HepG2 (cell line): ENCODE results near the gene FGFR2. TPM values are rescaled to one million over a fixed set of nuclear protein-coding genes. Genes with fewer than 3 reads are reported as not detected.

Experiments
- ATAC-seq: fragments of 200-7000 bp; cut with Tn5 transposase; 3 replicates; pipeline ENCODE4 v1.9.1; 2020; ENCODE audit warnings: mild to moderate bottlenecking, moderate library complexity
- BruUV-seq: library from RNA; stranded (reverse); fragments of 400-500 nt; replicated peaks from 2 replicates; lab custom pipeline; 2021; lab: Mats Ljungman, UMichigan
- CTCF ChIA-PET: fragments of 300-600 bp; formaldehyde crosslinking; extraction: SDS; loops from one replicate; lab custom pipeline; 2021; ENCODE audit warnings: low total read pairs, inconsistent platforms, low intra/inter-chr PET ratio; lab: Yijun Ruan, JAX
- POLR2A ChIA-PET: fragments of 350-600 bp; sonication (Branson Sonifier 250); formaldehyde crosslinking; loops from one replicate; lab custom pipeline; 2020; ENCODE audit warnings: antibody characterized with exemption, inconsistent platforms; lab: Yijun Ruan, JAX
- DNase-seq: peaks from one replicate; pipeline ENCODE4 v3.0.0-alpha.2; 2015; ENCODE audit warnings: low spot score
- FAIRE-seq: peaks from 3 replicates; lab custom pipeline; 2011; peaks lifted over from hg19 to GRCh38; lab: Jason Lieb, UNC
- H2AFZ ChIP-seq: one replicate; pipeline ENCODE4 v1.6.1; 2011; ENCODE audit warnings: low read length, inconsistent platforms
- H3K27ac ChIP-seq: fragments of 300-600 bp; 3 replicates; pipeline ENCODE4 v1.8.0; 2011; ENCODE audit warnings: mixed run types, mild to moderate bottlenecking, mixed read lengths, low read length, inconsistent platforms; ENCODE audit not compliant: insufficient read depth; ENCODE audit errors: extremely low read length
- H3K27me3 ChIP-seq, 2 experiments: fragments of 200-600 bp in 1 of 2; 2 replicates in 1 of 2; 3 replicates in 1 of 2; pipeline versions ENCODE4 v1.6.0 to v1.8.0; 2011; ENCODE audit warnings: low read length in 2 of 2, mild to moderate bottlenecking in 2 of 2, moderate library complexity in 2 of 2, inconsistent platforms in 1 of 2; ENCODE audit not compliant: insufficient read depth in 2 of 2, control insufficient read depth in 1 of 2
- H3K36me3 ChIP-seq, 2 experiments: fragments of 200-600 bp in 1 of 2; replicated peaks in 1 of 2; 2 replicates in 1 of 2; 3 replicates in 1 of 2; pipeline versions ENCODE4 v1.5.1 to v1.8.0; 2011; ENCODE audit warnings: low read length in 2 of 2, inconsistent platforms in 1 of 2; ENCODE audit not compliant: insufficient read depth in 2 of 2, control insufficient read depth in 1 of 2
- H3K4me1 ChIP-seq: 2 replicates; pipeline ENCODE4 v1.5.1; 2012; ENCODE audit warnings: low read length, inconsistent platforms; ENCODE audit not compliant: insufficient read depth
- H3K4me2 ChIP-seq: 2 replicates; pipeline ENCODE4 v1.6.0; 2011; ENCODE audit warnings: low read depth, low read length, inconsistent platforms
- H3K4me3 ChIP-seq, 3 experiments: fragments of 200-600 bp in 1 of 3; sonication (generic), shearing (Covaris generic) in 1 of 3; replicated peaks in 1 of 3; 2 replicates each; pipeline ENCODE4 v1.5.1; 2011 to 2016; ENCODE audit warnings: low read length in 3 of 3, inconsistent platforms in 2 of 3, low read depth in 2 of 3, mild to moderate bottlenecking in 2 of 3, control low read depth in 1 of 3, mixed read lengths in 1 of 3; ENCODE audit not compliant: insufficient read depth in 1 of 3
- H3K79me2 ChIP-seq: one replicate; pipeline ENCODE4 v1.6.1; 2011; ENCODE audit warnings: low read length, inconsistent platforms; ENCODE audit not compliant: insufficient read depth
- H3K9ac ChIP-seq: 2 replicates; pipeline ENCODE4 v1.6.0; 2011; ENCODE audit warnings: mild to moderate bottlenecking, low read depth, low read length, inconsistent platforms; ENCODE audit not compliant: insufficient read depth
- H3K9me3 ChIP-seq: 2 replicates; pipeline ENCODE4 v1.5.1; 2012; ENCODE audit warnings: mild to moderate bottlenecking, low read length
- H4K20me1 ChIP-seq: 2 replicates; pipeline ENCODE4 v1.6.0; 2011; ENCODE audit warnings: inconsistent platforms, mild to moderate bottlenecking, low read length, moderate library complexity; ENCODE audit not compliant: insufficient read depth
- FOXJ3 ChIP-seq: sonication (generic); formaldehyde crosslinking; IDR thresholded peaks from 2 replicates; pipeline ENCODE4 v1.4.0; 2020; ENCODE audit warnings: missing genetic modification reagents, mild to moderate bottlenecking, borderline replicate concordance
- NAIF1 ChIP-seq: sonication (generic); formaldehyde crosslinking; IDR thresholded peaks from 2 replicates; pipeline ENCODE4 v1.5.0; 2020; ENCODE audit warnings: mild to moderate bottlenecking, missing genetic modification reagents, borderline replicate concordance
- PHB2 ChIP-seq: fragments of 450-650 bp; IDR thresholded peaks from 2 replicates; pipeline ENCODE4 v1.6.1; 2018; ENCODE audit not compliant: partially characterized antibody
- POGK ChIP-seq: sonication (generic); formaldehyde crosslinking; conservative IDR thresholded peaks from 2 replicates; pipeline ENCODE4 v1.8.0; 2022; ENCODE audit warnings: mild to moderate bottlenecking, moderate library complexity, missing genetic modification reagents
- TAF1 ChIP-seq: sonication (generic); formaldehyde crosslinking; IDR thresholded peaks from 2 replicates; pipeline ENCODE4 v1.4.0; 2020; ENCODE audit warnings: missing genetic modification reagents
- TRIM24 ChIP-seq: sonication (generic); formaldehyde crosslinking; IDR thresholded peaks from 2 replicates; pipeline ENCODE4 v1.8.0; 2022; ENCODE audit warnings: mild to moderate bottlenecking, missing genetic modification reagents
- ZBTB2 ChIP-seq: sonication (generic); formaldehyde crosslinking; IDR thresholded peaks from 2 replicates; pipeline ENCODE4 v1.8.0; 2022; ENCODE audit warnings: low read depth, missing genetic modification reagents
- ZFP41 ChIP-seq: sonication (generic); formaldehyde crosslinking; IDR thresholded peaks from 2 replicates; pipeline ENCODE4 v1.4.0; 2020; ENCODE audit warnings: mild to moderate bottlenecking, missing genetic modification reagents, borderline replicate concordance
- ZNF407 ChIP-seq: sonication (generic); formaldehyde crosslinking; IDR thresholded peaks from one replicate; pipeline ENCODE4 v1.5.1; 2020; ENCODE audit warnings: mild to moderate bottlenecking, missing genetic modification reagents; ENCODE audit errors: not compliant biosample characterization
- ZNF580 ChIP-seq: IDR thresholded peaks from 2 replicates; pipeline ENCODE4 v1.6.1; 2016; ENCODE audit warnings: low read depth, borderline replicate concordance
- ZNF615 ChIP-seq: sonication (generic); formaldehyde crosslinking; IDR thresholded peaks from 2 replicates; pipeline ENCODE4 v1.5.0; 2020; ENCODE audit warnings: mild to moderate bottlenecking, missing genetic modification reagents, borderline replicate concordance
- ZNF777 ChIP-seq: sonication (generic); formaldehyde crosslinking; IDR thresholded peaks from 2 replicates; pipeline ENCODE4 v1.4.0; 2020; ENCODE audit warnings: missing genetic modification reagents
- WGBS: methylation state at CpG from one replicate; pipeline ENCODE4 v1.1.6; 2017; ENCODE audit warnings: low lambda C conversion rate; 5-methylcytosine and 5-hydroxymethylcytosine counted together
- in situ Hi-C: cut with HindIII; loops from 2 replicates; pipeline ENCODE4 v1.10.0; 2017; ENCODE audit warnings: low pct_unique_long_range_greater_than_20kb; ENCODE audit not compliant: extremely low pct_ligation_motif_present
- intact Hi-C: fragments of 100-400 bp; cut with micrococcal nuclease; formaldehyde crosslinking; loops from one replicate; pipeline ENCODE4 v1.10.0; 2022; ENCODE audit not compliant: unreplicated experiment
- polyA plus RNA-seq, 8 experiments: library from polyadenylated mRNA; depleted of rRNA in 3 of 8; stranded (reverse) in 7 of 8; unstranded in 1 of 8; fragments of >200 nt; fragmentation: Illumina TruSeq in 4 of 8; extraction: Trizol in 4 of 8; gene quantifications; 2 replicates each; pipeline versions ENCODE4 v1.2.1 to v1.2.3, GENCODE V29; 2011 to 2016; ENCODE audit warnings: low read depth in 4 of 8, missing spikeins in 1 of 8, mixed read lengths in 1 of 8; ENCODE audit not compliant: insufficient read depth in 1 of 8
- total RNA-seq, 5 experiments: library from RNA; depleted of rRNA; stranded (reverse); fragments of >200 nt; fragmentation: Illumina TruSeq; extraction: Trizol; gene quantifications; 2 replicates each; pipeline ENCODE4 v1.2.3, GENCODE V29; 2016; ENCODE audit warnings: low read depth in 1 of 5

Gene FGFR2
- total and polyA plus RNA-seq, 2 of the 13 experiments (the other 11 are each of a cell fraction or from before 2014, with no cell fraction given), result 1.6 to 2.6 TPM

- in situ Hi-C loops (no loop called here), intact Hi-C loops (no loop called here)
- Histone ChIP-seq H2AFZ (no peak overlapping the region), H3K9me3 (no peaks in the 10 kb centered on the region), H3K4me1 (peaks cover 7% of the 10 kb centered on the region; the same call in 1 of the 2 replicates), H3K27ac (no peak overlapping the region), H3K4me2 (no peak overlapping the region), H3K79me2 (no peaks in the 10 kb centered on the region), H3K9ac (no peak overlapping the region), H3K4me3 (no peak overlapping the region), H3K27me3 (peaks cover 0 to 18% of the 10 kb centered on the region in 2 experiments; a peak in 3 of 5 replicates), H4K20me1 (no peaks in the 10 kb centered on the region), H3K36me3 (no peaks in the 10 kb centered on the region)
- DNase-seq (no peak), ATAC-seq (no peak), FAIRE-seq (no peak)
- BruUV-seq, result no TSS peak
- CTCF ChIA-PET, result no interaction called here
- WGBS, result 3% methylated on average over 11 of the region's 11 CpGs
- POLR2A ChIA-PET, result no interaction called here
- TF ChIP-seq ZNF615 (CRISPR knock-in tag), result no peak
- TF ChIP-seq PHB2, result no peak
- no peak for TF ChIP-seq TAF1 (CRISPR knock-in tag)
- no peak for TF ChIP-seq ZBTB2 (CRISPR knock-in tag)
- no peak for TF ChIP-seq ZFP41
- no peak for TF ChIP-seq NAIF1 (CRISPR knock-in tag)
- no peak for TF ChIP-seq TRIM24
- no peak for TF ChIP-seq ZNF777 (CRISPR knock-in tag)
- TF ChIP-seq ZNF580 (CRISPR knock-in tag), result no peak
- TF ChIP-seq FOXJ3 (CRISPR knock-in tag), result no peak
- no peak for TF ChIP-seq ZNF407 (CRISPR knock-in tag)
- TF ChIP-seq POGK (CRISPR knock-in tag), result no peak
These were observed 26.7 kb upstream of the FGFR2 start for GRCh38 chr10:121624836-121625486.
